GM19099 (cell line): ENCODE data around the gene RBM34.

ENCODE experiments used
- POLR2A ChIP-seq: IDR thresholded peaks from 3 replicates; pipeline ENCODE4 v1.6.1; 2011; ENCODE audit warnings: low read depth; ENCODE audit not compliant: insufficient read length; ENCODE audit errors: extremely low read depth

RBM34 gene

DNA sequence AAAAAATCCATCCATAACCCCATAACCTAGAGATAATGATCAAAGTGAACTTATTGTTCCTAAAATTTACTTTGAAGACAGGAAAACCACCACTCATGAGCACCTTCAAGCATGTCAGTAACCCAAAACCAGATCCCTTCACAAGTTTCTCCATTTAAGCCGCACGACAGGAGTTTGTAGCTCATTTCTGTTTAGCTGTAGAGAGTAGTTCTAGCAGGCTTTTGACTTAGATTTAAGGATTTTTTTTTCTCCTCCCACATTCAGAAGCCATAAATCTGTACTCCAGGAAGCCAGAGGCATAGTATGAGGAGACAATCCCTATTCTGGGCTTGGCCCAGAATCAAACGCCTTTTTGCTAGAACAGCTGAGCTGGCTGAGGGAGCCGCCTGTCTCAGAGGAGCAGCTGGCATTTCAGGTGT, 58.0 kb downstream of the RBM34 start:
- no peak for TF ChIP-seq POLR2A

DNA sequence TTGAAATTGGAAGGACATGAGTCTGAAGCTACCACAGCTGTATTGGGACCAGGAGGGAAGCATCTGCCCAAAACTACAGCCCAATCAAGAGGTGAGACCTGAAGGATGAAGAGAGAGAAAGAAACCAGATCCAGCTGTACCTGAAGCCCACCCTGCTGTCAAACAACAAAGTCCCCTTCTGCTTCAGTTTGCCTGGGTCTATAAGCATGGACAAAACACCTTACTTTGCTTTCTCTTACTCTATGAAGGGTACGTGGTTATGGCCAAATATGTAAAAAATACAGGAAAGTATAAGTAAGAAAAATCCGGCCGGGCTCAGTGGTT, 58.8 kb downstream of the RBM34 start:
- TF ChIP-seq POLR2A, result no peak

DNA sequence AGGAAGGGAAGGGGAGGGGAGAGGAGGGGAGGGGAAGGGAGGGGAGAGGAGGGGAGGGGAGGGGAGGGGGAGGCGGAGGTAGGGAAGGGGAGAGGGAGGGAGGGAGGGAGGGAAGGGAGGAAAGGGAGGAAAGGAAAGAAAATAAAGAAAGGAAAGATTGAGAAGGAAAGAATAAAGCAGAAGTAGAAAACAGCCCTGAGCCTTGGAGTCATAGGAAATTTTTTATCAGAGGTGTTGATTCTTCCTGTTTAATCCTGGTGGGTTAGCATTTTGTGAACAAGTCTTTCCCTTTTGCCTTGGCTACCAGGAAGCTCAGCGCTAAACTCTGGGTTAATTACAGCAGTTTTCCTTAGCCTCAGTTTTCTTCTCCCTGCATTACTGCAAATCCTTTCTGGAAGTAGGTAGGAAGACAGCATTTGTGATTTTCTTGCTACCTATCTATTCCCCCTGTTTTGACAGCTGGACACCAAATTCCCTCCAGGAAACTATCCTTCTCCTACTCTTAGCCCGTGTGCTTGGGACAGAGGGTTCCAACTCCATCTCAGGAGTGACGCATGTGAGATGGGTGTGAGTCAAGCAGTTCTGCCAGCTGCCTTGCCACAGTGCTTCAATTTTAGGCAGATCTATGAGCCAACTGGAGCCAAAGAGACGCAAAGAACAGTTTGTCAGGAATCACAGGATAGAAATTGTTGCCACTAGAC, 59.3 kb downstream of the RBM34 start:
- TF ChIP-seq POLR2A, result no peak

DNA sequence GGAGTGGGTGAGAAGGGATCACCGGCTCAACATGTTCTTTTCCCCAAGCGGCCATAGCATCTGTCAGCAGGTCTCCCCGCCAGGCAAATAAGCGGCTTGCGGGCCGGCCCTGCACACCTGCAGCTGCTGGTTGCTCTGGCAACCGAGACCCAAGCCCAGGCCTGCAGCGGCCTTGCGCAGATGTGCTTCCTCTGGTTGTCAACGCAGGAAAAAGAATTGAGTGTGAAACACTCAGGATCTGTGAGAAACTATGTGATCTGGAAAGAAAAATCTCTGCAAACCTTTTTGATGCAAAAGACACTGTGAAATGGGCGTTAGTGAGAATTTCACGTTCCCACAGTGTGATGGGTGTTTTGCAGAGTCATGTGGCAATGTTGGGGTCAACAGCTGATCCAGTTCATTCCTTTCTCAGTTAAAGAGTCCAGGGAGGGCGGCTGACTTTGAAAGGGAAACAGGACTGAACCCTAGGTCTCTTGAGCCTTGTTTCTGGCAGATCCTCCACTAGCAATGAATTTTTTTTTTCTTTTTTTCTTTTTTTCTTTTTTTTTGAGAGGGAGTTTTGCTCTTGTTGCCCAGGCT, 60.8 kb downstream of the RBM34 start:
- no peak for TF ChIP-seq POLR2A

GRCh38 chr1:235098991-235099390, 62.1 kb downstream of the RBM34 start:
- TF ChIP-seq POLR2A, result no peak

- TF ChIP-seq POLR2A, result no peak
These were observed 62.5 kb downstream of the RBM34 start for GRCh38 chr1:235098547-235098946.

GRCh38 chr1:235095938-235096562, 65.0 kb downstream of the RBM34 start:
- no peak for TF ChIP-seq POLR2A

DNA sequence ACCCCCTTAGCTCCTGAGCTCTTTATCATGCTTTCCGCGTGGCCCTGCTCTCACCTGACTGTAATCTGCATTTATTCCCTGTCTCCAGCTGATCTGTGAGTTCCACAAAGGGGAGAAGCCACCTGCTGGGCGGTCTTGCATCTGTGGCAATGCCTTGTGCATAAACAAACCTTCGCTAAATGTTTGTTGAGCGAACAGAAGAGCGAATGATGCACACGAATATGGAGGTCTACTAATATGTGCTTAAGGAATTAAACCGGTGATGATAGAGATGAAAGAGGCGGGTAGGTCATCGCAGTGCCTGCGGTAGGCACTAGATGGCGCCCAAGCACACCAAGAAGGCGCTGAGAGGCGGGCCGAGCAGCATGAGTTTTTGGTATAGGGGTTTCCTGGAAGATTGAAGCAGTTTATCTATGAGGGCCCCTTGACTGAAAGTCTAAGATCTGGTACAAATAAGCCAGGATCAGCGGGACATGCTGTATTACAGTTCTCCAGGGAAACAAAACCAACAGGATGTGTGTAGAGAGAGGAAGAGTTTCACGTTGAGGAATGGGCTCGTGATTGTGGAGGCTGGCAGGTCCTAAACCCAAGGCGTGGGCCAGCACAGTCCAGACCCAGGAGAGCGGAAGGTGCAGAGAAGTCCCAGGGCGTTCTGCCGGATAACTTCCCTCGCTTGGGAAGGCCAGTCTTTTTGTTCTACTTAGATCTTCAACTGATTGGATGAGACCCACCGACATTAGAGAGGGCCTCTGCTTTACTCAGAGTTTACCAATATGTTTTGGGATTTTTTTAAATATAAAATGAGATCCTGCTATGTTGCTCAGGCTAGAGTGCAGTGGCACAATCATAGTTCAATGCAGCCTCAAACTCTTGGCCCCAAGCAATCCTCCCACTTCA, 67.1 kb downstream of the RBM34 start:
- no peak for TF ChIP-seq POLR2A

DNA sequence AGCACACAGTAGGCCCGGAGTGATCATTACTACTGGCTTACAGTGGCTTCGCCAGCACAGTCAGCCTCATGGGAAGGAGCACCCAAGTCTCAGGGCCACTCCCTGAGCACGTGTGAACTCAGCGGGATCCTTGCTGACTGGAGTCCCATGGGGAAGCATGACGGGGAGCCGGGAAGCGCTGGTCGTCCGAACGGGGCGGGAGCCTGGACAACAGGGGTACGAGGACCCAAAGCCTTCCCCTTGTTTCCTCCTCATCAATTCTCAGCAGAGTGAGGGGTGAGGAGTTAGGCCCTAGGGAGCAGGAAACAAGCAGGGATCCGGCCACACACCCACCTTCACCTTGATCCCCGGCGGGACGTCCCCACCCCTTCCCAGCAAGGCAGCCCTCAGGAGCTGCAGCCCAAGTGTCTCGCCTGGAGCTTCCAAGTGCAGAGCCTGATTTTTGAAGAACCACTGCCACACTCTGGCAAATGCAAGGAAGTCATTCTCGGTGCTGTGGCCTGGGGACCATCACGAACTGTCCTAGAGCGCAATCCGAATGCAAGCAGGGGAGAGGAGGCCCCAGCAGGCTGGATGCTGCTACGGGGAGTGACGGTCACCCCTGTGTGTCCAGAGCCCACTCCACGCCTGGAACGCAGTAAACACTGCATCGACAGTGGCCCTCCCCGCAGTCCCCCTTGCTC, 67.9 kb downstream of the RBM34 start:
- TF ChIP-seq POLR2A, result no peak

- no peak for TF ChIP-seq POLR2A
These were observed 70.5 kb downstream of the RBM34 start for GRCh38 chr1:235090406-235091069.

GRCh38 chr1:235088907-235089306, 72.1 kb downstream of the RBM34 start:
- no peak for TF ChIP-seq POLR2A

- TF ChIP-seq POLR2A, result no peak
These were observed 72.6 kb downstream of the RBM34 start for GRCh38 chr1:235088430-235088829.

- TF ChIP-seq POLR2A, result no peak
These were observed 73.1 kb downstream of the RBM34 start for GRCh38 chr1:235087906-235088305.
